Smooth muscle cell (in vitro differentiated cells): ENCODE measurements around the gene VSTM2B. TPM values are rescaled to one million over a fixed set of nuclear protein-coding genes. Genes with fewer than 3 reads are reported as not detected.

Experiments
- DNase-seq: peaks from one replicate; lab custom pipeline; 2025; ENCODE audit not compliant: unreplicated experiment; lab: John Stamatoyannopoulos, UW
- H2AFZ ChIP-seq: fragments of 200-600 bp; sonication (generic); 2 replicates; pipeline ENCODE4 v1.6.0; 2016; ENCODE audit warnings: antibody characterized with exemption, low read depth, mild to moderate bottlenecking
- H3F3A ChIP-seq: fragments of 200-600 bp; sonication (generic); 2 replicates; pipeline ENCODE4 v1.6.0; 2017; ENCODE audit warnings: antibody characterized with exemption, low read depth
- H3K27ac ChIP-seq: fragments of 200-600 bp; sonication (generic); 2 replicates; pipeline ENCODE4 v1.5.1; 2016; ENCODE audit warnings: low read depth, mild to moderate bottlenecking
- H3K27me3 ChIP-seq: fragments of 200-600 bp; sonication (generic); 2 replicates; pipeline ENCODE4 v1.6.1; 2016; ENCODE audit warnings: low read depth, mild to moderate bottlenecking
- H3K36me3 ChIP-seq: fragments of 200-600 bp; sonication (generic); 2 replicates; pipeline ENCODE4 v1.5.1; 2016; ENCODE audit warnings: low read depth
- H3K4me1 ChIP-seq: fragments of 200-600 bp; sonication (generic); 2 replicates; pipeline ENCODE4 v1.5.1; 2016; ENCODE audit warnings: low read depth
- H3K4me2 ChIP-seq: fragments of 200-600 bp; sonication (generic); 2 replicates; pipeline ENCODE4 v1.6.0; 2016; ENCODE audit warnings: mild to moderate bottlenecking
- H3K4me3 ChIP-seq: fragments of 200-600 bp; sonication (generic); 2 replicates; pipeline ENCODE4 v1.5.1; 2016; ENCODE audit warnings: mild to moderate bottlenecking
- H3K79me2 ChIP-seq: fragments of 200-600 bp; sonication (generic); 2 replicates; pipeline ENCODE4 v1.6.0; 2016; ENCODE audit warnings: low read depth, mild to moderate bottlenecking
- H3K9ac ChIP-seq: fragments of 200-600 bp; sonication (generic); 2 replicates; pipeline ENCODE4 v1.6.0; 2016; ENCODE audit warnings: low read depth
- H3K9me3 ChIP-seq: fragments of 200-600 bp; sonication (generic); replicated peaks from 2 replicates; pipeline ENCODE4 v1.5.1; 2016; ENCODE audit warnings: low read depth
- H4K20me1 ChIP-seq: fragments of 200-600 bp; sonication (generic); 2 replicates; pipeline ENCODE4 v1.6.0; 2016; ENCODE audit warnings: low read depth
- CTCF ChIP-seq: fragments of 200-600 bp; sonication (generic); IDR thresholded peaks from 2 replicates; pipeline ENCODE4 v1.5.1; 2017; ENCODE audit warnings: borderline replicate concordance, mild to moderate bottlenecking, antibody characterized with exemption; ENCODE audit not compliant: insufficient read depth, poor library complexity, severe bottlenecking
- WGBS: methylation state at CpG from one replicate; pipeline ENCODE4 v1.1.7; 2016; ENCODE audit warnings: low lambda C conversion rate; 5-methylcytosine and 5-hydroxymethylcytosine counted together
- polyA plus RNA-seq: library from polyadenylated mRNA; unstranded; fragments of >200 nt; fragmentation: Nextera tagmentation; extraction: Ambion mirVana; gene quantifications from 2 replicates; pipeline ENCODE4 v1.2.1, GENCODE V29; 2016
- total RNA-seq: library from RNA; depleted of rRNA; stranded (reverse); fragments of >200 nt; gene quantifications from 2 replicates; pipeline ENCODE4 v1.2.3, GENCODE V29; 2014

Gene VSTM2B
- total and polyA plus RNA-seq, 2 experiments from 2014 or later = not detected

- TF ChIP-seq CTCF = no peak
Observed at GRCh38 chr19:29540114-29540513, 14.3 kb downstream of the VSTM2B start.

GRCh38 chr19:29541473-29542253 is 15.9 kb downstream of the VSTM2B start:
- no peak overlapping the region for H2AFZ ChIP-seq
- H3K4me2 ChIP-seq = no peak overlapping the region
- H3K4me1 ChIP-seq = no peaks in the 10 kb centered on the region
- no peaks in the 10 kb centered on the region for H4K20me1 ChIP-seq
- no peaks in the 10 kb centered on the region for H3F3A ChIP-seq
- no peaks in the 10 kb centered on the region for H3K79me2 ChIP-seq
- TF ChIP-seq CTCF = no peak
- H3K27ac ChIP-seq = no peak overlapping the region
- no peak overlapping the region for H3K4me3 ChIP-seq
- no peaks in the 10 kb centered on the region for H3K9me3 ChIP-seq
- DNase-seq = no peak
- peaks cover 13% of the 10 kb centered on the region for H3K27me3 ChIP-seq
- H3K9ac ChIP-seq = no peak overlapping the region
- H3K36me3 ChIP-seq = no peaks in the 10 kb centered on the region
- whole genome bisulfite sequencing = 97% methylated on average over 3 of the region's 3 CpGs

More at GRCh38 chr19:29540114-29540513, 14.3 kb downstream of the VSTM2B start:
- Histone ChIP-seq H3K27me3 (peaks cover 17% of the 10 kb centered on the region), H3K36me3 (no peaks in the 10 kb centered on the region), H3K27ac (no peak overlapping the region), H3K79me2 (no peaks in the 10 kb centered on the region), H3K4me2 (no peak overlapping the region), H3K4me1 (no peaks in the 10 kb centered on the region), H3F3A (no peaks in the 10 kb centered on the region), H3K9me3 (no peaks in the 10 kb centered on the region), H3K9ac (no peak overlapping the region), H3K4me3 (no peak overlapping the region), H2AFZ (no peak overlapping the region), H4K20me1 (no peaks in the 10 kb centered on the region)
- DNase-seq = no peak
- 74% methylated on average over 1 of the region's 1 CpG for WGBS

GRCh38 chr19:29542327-29542726 is 16.5 kb downstream of the VSTM2B start:
- Histone ChIP-seq H3K27ac (no peak overlapping the region), H3K36me3 (no peaks in the 10 kb centered on the region), H2AFZ (no peak overlapping the region), H3K4me3 (no peak overlapping the region), H3K9ac (no peak overlapping the region), H3K4me1 (no peaks in the 10 kb centered on the region), H3K27me3 (peaks cover 7% of the 10 kb centered on the region), H4K20me1 (no peaks in the 10 kb centered on the region), H3F3A (no peaks in the 10 kb centered on the region), H3K79me2 (no peaks in the 10 kb centered on the region), H3K4me2 (no peak overlapping the region), H3K9me3 (no peaks in the 10 kb centered on the region)
- WGBS = 72% methylated on average over 3 of the region's 3 CpGs
- TF ChIP-seq CTCF = no peak
- DNase-seq = no peak

- Histone ChIP-seq H3K4me3 (no peak overlapping the region), H3F3A (no peaks in the 10 kb centered on the region), H3K79me2 (no peaks in the 10 kb centered on the region), H3K4me1 (no peaks in the 10 kb centered on the region), H2AFZ (no peak overlapping the region), H3K27ac (no peak overlapping the region), H3K9ac (no peak overlapping the region), H3K4me2 (no peak overlapping the region), H3K9me3 (no peaks in the 10 kb centered on the region), H4K20me1 (no peaks in the 10 kb centered on the region), H3K27me3 (peaks cover 7% of the 10 kb centered on the region), H3K36me3 (no peaks in the 10 kb centered on the region)
- DNase-seq = no peak
- WGBS = 82% methylated on average over 3 of the region's 3 CpGs
- TF ChIP-seq CTCF = no peak
Observed at GRCh38 chr19:29542776-29543175, 17.0 kb downstream of the VSTM2B start.
